ENCODE results near the gene LRRC4C. TPM values are rescaled to one million over a fixed set of nuclear protein-coding genes. Genes with fewer than 3 reads are reported as not detected.

The LRRC4C gene
- total RNA-seq, 1 experiment from 2014 or later, result not detected

- Histone ChIP-seq H3K27me3 (ENCODE audit: low read length) (0 out of 2 replicates have a peak, but pooled peaks cover 12% of the 10 kb centered on the region), H3K9ac (ENCODE audit: low read length) (no peak overlapping the region), H3K9me3 (ENCODE audit: low read length) (no peaks in the 10 kb centered on the region), H3K79me2 (ENCODE audit: low read length) (no peaks in the 10 kb centered on the region), H3K27ac (ENCODE audit: low read length) (no peak overlapping the region), H3K4me2 (ENCODE audit: low read length) (no peak overlapping the region), H4K20me1 (ENCODE audit: low read length) (no peaks in the 10 kb centered on the region), H3K4me3 (ENCODE audit: low read length) (no peak overlapping the region), H2AFZ (ENCODE audit: low read length) (no peak overlapping the region), H3K36me3 (ENCODE audit: low read depth, low read length) (no peaks in the 10 kb centered on the region), H3F3A (ENCODE audit: low read length, unreplicated experiment) (no peaks in the 10 kb centered on the region), H3K4me1 (ENCODE audit: insufficient read depth, low read length) (no peaks in the 10 kb centered on the region), H3K9me2 (replicated peaks; ENCODE audit: low read length) (no peaks in the 10 kb centered on the region)
- DNase-seq (no peak), ATAC-seq (no peak)
- ChIA-PET CTCF (no interaction called here), POLR2A (ENCODE audit: unreplicated experiment) (no interaction called here)
- BruUV-seq (replicated peaks), result no TSS peak
- intact Hi-C loops (cut with micrococcal nuclease), result no loop called here
- TF ChIP-seq EZH2 (IDR thresholded peaks at IDR 0.05; ENCODE audit: low read length, unreplicated experiment), result no peak
- no peak for TF ChIP-seq EZH2phosphoT487 (IDR thresholded peaks at IDR 0.05; ENCODE audit: borderline replicate concordance, low read length)
- TF ChIP-seq, protein P1, sequence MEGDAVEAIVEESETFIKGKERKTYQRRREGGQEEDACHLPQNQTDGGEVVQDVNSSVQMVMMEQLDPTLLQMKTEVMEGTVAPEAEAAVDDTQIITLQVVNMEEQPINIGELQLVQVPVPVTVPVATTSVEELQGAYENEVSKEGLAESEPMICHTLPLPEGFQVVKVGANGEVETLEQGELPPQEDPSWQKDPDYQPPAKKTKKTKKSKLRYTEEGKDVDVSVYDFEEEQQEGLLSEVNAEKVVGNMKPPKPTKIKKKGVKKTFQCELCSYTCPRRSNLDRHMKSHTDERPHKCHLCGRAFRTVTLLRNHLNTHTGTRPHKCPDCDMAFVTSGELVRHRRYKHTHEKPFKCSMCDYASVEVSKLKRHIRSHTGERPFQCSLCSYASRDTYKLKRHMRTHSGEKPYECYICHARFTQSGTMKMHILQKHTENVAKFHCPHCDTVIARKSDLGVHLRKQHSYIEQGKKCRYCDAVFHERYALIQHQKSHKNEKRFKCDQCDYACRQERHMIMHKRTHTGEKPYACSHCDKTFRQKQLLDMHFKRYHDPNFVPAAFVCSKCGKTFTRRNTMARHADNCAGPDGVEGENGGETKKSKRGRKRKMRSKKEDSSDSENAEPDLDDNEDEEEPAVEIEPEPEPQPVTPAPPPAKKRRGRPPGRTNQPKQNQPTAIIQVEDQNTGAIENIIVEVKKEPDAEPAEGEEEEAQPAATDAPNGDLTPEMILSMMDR (conservative IDR thresholded peaks at IDR 0.05; ENCODE audit: low read depth, low read length), result no peak
These were observed 1188.1 kb downstream of the LRRC4C start for GRCh38 chr11:40271361-40271760.

DNA sequence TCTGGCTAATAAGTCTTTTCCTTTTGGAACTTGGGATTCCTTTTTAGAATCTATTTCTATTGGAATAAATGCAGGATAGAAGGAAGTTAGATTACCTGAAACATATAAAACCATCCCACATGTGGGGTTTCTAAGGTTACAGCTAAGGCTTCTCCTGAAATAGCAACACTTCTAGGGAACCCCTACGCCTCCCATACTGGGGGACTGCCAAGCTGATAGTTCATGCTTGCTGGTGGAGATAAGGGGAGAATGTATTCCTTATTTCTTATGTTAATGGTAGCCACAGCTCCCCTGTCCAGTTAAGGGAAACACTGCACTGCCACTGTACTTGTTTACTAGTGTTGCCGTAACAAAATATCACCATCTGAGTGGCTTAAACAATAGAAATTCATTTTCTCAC is 1189.6 kb downstream of the LRRC4C start:
- CTCF ChIA-PET, result no interaction called here

GRCh38 chr11:40268551-40268950 is 1190.9 kb downstream of the LRRC4C start:
- intact Hi-C loops (cut with micrococcal nuclease), result no loop called here
- ChIA-PET CTCF (no interaction called here), POLR2A (ENCODE audit: unreplicated experiment) (no interaction called here)
- H3K4me2 ChIP-seq (ENCODE audit: low read length), result no peak overlapping the region
- no peaks in the 10 kb centered on the region for H3K9me2 ChIP-seq (replicated peaks; ENCODE audit: low read length)
- H3K9ac ChIP-seq (ENCODE audit: low read length), result no peak overlapping the region
- no peak for ATAC-seq
- no peaks in the 10 kb centered on the region for H3F3A ChIP-seq (ENCODE audit: low read length, unreplicated experiment)
- TF ChIP-seq, protein P1 (conservative IDR thresholded peaks at IDR 0.05; ENCODE audit: low read depth, low read length), result no peak
- TF ChIP-seq EZH2phosphoT487 (IDR thresholded peaks at IDR 0.05; ENCODE audit: borderline replicate concordance, low read length) (no peak), EZH2 (IDR thresholded peaks at IDR 0.05; ENCODE audit: low read length, unreplicated experiment) (no peak)
- H3K36me3 ChIP-seq (ENCODE audit: low read depth, low read length), result no peaks in the 10 kb centered on the region
- no peak overlapping the region for H2AFZ ChIP-seq (ENCODE audit: low read length)
- no peak for DNase-seq
- BruUV-seq (replicated peaks), result no TSS peak
- no peak overlapping the region for H3K4me3 ChIP-seq (ENCODE audit: low read length)
- H3K4me1 ChIP-seq (ENCODE audit: insufficient read depth, low read length), result no peaks in the 10 kb centered on the region
- H3K9me3 ChIP-seq (ENCODE audit: low read length), result no peaks in the 10 kb centered on the region
- H3K79me2 ChIP-seq (ENCODE audit: low read length), result no peaks in the 10 kb centered on the region
- H4K20me1 ChIP-seq (ENCODE audit: low read length), result no peaks in the 10 kb centered on the region
- no peak overlapping the region for H3K27ac ChIP-seq (ENCODE audit: low read length)
- H3K27me3 ChIP-seq (ENCODE audit: low read length), result 0 out of 2 replicates have a peak, but pooled peaks cover 12% of the 10 kb centered on the region

More for the DNA sequence above, 1189.6 kb downstream of the LRRC4C start:
- DNase-seq (no peak), ATAC-seq (no peak)
- Histone ChIP-seq H3K9me3 (ENCODE audit: low read length) (no peaks in the 10 kb centered on the region), H3K27ac (ENCODE audit: low read length) (no peak overlapping the region), H3K4me3 (ENCODE audit: low read length) (no peak overlapping the region), H3K9ac (ENCODE audit: low read length) (no peak overlapping the region), H3F3A (ENCODE audit: low read length, unreplicated experiment) (no peaks in the 10 kb centered on the region), H3K79me2 (ENCODE audit: low read length) (no peaks in the 10 kb centered on the region), H2AFZ (ENCODE audit: low read length) (no peak overlapping the region), H3K9me2 (replicated peaks; ENCODE audit: low read length) (no peaks in the 10 kb centered on the region), H3K4me1 (ENCODE audit: insufficient read depth, low read length) (no peaks in the 10 kb centered on the region), H3K4me2 (ENCODE audit: low read length) (no peak overlapping the region), H3K36me3 (ENCODE audit: low read depth, low read length) (no peaks in the 10 kb centered on the region), H4K20me1 (ENCODE audit: low read length) (no peaks in the 10 kb centered on the region), H3K27me3 (ENCODE audit: low read length) (0 out of 2 replicates have a peak, but pooled peaks cover 12% of the 10 kb centered on the region)
- POLR2A ChIA-PET (ENCODE audit: unreplicated experiment), result no interaction called here
- intact Hi-C loops (cut with micrococcal nuclease), result no loop called here
- no TSS peak for BruUV-seq (replicated peaks)
- TF ChIP-seq, protein P1 (conservative IDR thresholded peaks at IDR 0.05; ENCODE audit: low read depth, low read length), result no peak
- TF ChIP-seq EZH2phosphoT487 (IDR thresholded peaks at IDR 0.05; ENCODE audit: borderline replicate concordance, low read length) (no peak), EZH2 (IDR thresholded peaks at IDR 0.05; ENCODE audit: low read length, unreplicated experiment) (no peak)
